ENCODE measurements around the gene VRTN.
"Not testable (repeated sequence)": the region's sequence is repeated elsewhere in the genome, so short reads cannot be mapped to it uniquely, and the experiment has no call there.

DNA sequence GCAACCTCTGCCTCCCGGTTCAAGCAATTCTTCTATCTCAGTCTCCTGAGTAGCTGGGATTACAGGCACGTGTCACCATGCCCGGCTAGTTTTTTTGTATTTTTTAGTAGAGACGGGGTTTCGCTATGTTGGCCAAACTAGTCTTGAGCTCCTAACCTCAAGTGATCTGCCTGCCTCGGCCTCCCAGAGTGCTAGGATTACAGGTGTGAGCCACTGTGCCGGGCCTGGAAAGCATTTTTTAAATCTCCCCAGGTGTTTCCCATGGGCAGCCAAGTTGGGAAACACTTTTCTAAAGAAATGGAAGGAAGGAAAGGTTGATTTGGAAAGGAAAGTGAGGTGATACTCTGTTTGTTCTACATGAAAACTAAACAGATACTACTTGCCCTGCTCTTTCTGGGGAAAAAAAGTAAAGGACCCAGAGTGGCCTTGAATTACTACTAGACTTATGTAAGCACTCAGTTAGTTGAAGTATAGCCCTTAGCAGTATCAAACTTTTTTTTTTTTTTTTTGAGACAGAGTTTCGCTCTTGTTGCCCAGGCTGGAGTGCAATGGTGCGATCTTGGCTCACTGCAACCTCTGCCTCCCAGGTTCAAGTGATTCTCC lies 18.2 kb upstream of the VRTN start:
- not testable (repeated sequence) for TF ChIP-seq CTCF, POLR2A (IDR thresholded peaks at IDR 0.05)
